Cardiac muscle cell (in vitro differentiated cells and primary cell): ENCODE measurements around the gene ATP11B. TPM values are rescaled to one million over a fixed set of nuclear protein-coding genes. Genes with fewer than 3 reads are reported as not detected.

Source experiments
- DNase-seq, 2 donors: peaks; one replicate each; pipeline versions ENCODE4 v3.0.0 to v3.0.0-alpha.2; 2010 to 2017; ENCODE audit warnings: low read depth in 1 of 2, low spot score in 1 of 2
- H3K27ac ChIP-seq: fragments of 200-600 bp; sonication (generic); 2 replicates; pipeline ENCODE4 v1.5.1; 2016
- H3K27me3 ChIP-seq: fragments of 200-600 bp; sonication (generic); 2 replicates; pipeline ENCODE4 v1.6.0; 2016; ENCODE audit warnings: control low read depth
- H3K36me3 ChIP-seq: fragments of 200-600 bp; sonication (generic); 2 replicates; pipeline ENCODE4 v1.5.1; 2016; ENCODE audit warnings: control low read depth
- H3K4me1 ChIP-seq: fragments of 200-600 bp; sonication (generic); 2 replicates; pipeline ENCODE4 v1.8.1; 2017; ENCODE audit warnings: low read depth, mild to moderate bottlenecking, mixed run types
- H3K4me3 ChIP-seq: fragments of 200-600 bp; sonication (generic); 2 replicates; pipeline ENCODE4 v1.5.1; 2016; ENCODE audit warnings: mild to moderate bottlenecking
- H3K9me3 ChIP-seq: fragments of 200-600 bp; sonication (generic); 2 replicates; pipeline ENCODE4 v1.5.1; 2017; ENCODE audit warnings: low read depth, mild to moderate bottlenecking, control low read depth
- polyA plus RNA-seq: library from polyadenylated mRNA; unstranded; fragments of >200 nt; fragmentation: Nextera tagmentation; extraction: Ambion mirVana; gene quantifications from 2 replicates; pipeline ENCODE4 v1.2.1, GENCODE V29; 2016
- total RNA-seq: library from RNA; depleted of rRNA; stranded (reverse); fragments of >200 nt; gene quantifications from 2 replicates; pipeline ENCODE4 v1.2.3, GENCODE V29; 2016
- TF ChIP-seq, protein P1 (sequence below): IDR thresholded peaks from 2 replicates; pipeline ENCODE4 v1.5.1; 2012; ENCODE audit warnings: low read depth, mild to moderate bottlenecking, low read length

Gene ATP11B
- total and polyA plus RNA-seq, 2 experiments from 2014 or later = 11.9 to 79.0 TPM

DNA sequence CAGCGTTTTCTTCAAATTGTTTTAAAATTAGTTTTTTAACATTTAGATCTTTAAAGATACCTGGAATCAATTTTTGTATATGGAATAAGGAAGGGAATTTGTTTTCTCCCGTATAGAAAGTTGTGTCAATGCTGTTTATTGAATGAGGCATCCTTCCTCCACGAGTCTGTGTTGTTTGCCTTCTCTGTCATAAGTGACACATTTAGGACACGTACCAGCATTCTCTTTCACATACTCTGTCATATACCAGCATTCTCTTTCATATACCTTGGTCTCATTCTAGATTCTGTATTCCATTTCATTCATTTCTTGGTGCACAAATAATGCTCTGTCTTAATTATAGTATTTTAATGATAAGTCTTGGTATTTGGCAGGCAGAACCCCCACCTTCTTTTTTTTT is 10.3 kb downstream of the ATP11B start:
- TF ChIP-seq, protein P1, sequence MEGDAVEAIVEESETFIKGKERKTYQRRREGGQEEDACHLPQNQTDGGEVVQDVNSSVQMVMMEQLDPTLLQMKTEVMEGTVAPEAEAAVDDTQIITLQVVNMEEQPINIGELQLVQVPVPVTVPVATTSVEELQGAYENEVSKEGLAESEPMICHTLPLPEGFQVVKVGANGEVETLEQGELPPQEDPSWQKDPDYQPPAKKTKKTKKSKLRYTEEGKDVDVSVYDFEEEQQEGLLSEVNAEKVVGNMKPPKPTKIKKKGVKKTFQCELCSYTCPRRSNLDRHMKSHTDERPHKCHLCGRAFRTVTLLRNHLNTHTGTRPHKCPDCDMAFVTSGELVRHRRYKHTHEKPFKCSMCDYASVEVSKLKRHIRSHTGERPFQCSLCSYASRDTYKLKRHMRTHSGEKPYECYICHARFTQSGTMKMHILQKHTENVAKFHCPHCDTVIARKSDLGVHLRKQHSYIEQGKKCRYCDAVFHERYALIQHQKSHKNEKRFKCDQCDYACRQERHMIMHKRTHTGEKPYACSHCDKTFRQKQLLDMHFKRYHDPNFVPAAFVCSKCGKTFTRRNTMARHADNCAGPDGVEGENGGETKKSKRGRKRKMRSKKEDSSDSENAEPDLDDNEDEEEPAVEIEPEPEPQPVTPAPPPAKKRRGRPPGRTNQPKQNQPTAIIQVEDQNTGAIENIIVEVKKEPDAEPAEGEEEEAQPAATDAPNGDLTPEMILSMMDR = no peak
- Histone ChIP-seq H3K4me1 (peaks cover 20% of the 10 kb centered on the region), H3K36me3 (no peaks in the 10 kb centered on the region), H3K9me3 (no peaks in the 10 kb centered on the region), H3K4me3 (no peak overlapping the region), H3K27me3 (no peaks in the 10 kb centered on the region), H3K27ac (no peak overlapping the region)
- DNase-seq = no peak

DNA sequence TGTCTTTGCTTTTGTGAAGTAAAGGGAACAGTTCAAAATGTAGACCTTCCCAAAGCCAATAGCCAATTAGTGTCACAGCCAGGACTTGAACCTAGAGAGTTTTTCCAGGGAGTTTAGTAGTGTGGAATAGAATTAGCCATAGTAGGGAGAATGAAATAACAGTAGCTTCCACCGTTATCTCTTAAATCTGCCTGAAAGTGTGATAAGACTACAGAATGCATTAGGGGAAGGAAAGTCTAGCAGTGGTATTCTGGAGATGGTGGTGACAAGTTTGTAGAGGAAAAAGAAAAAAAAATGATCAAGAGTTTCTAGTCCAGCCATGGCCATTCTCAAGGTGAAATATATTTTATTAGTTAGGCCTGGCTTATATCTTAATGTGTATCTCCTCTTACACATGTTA is 13.8 kb downstream of the ATP11B start:
- Histone ChIP-seq H3K9me3 (no peaks in the 10 kb centered on the region), H3K4me3 (no peak overlapping the region), H3K27me3 (no peaks in the 10 kb centered on the region), H3K4me1 (peaks cover 20% of the 10 kb centered on the region), H3K27ac (no peak overlapping the region), H3K36me3 (no peaks in the 10 kb centered on the region)
- TF ChIP-seq, protein P1 = no peak
- DNase-seq = no peak

DNA sequence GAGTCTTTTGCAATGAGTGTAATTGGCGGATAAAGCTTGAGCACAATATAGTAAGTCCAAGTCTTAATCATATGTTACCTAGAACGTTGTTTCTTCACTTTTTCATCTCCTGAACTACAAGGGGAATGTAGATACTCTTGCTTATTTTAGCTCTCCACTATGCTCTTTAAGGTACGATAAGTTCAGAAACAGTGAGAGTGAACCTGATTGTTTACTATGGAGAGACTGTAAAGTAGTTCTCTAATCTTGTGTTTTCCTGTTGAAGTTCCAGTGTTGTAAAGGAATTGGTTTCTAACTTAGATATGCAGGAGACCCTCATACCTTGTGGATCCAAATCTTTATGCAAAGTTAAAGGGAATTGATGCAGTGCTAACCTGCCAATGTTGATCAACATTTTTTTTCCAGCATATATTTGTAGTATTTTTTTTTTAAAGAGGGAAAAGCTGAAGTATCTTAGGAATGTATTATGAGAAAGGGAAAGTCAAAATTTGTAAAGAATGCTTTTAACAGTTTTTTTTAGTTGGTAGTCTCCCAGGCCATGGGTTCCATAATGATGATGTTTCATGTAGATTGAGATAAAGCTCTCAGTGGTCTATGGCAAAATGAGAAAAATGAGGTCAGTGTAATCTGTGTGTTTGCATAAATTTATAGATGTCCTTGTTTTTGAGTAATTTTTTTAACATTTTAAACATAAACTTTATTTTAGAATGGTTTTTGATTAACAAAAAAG is 14.9 kb downstream of the ATP11B start:
- H3K36me3 ChIP-seq = no peaks in the 10 kb centered on the region
- no peaks in the 10 kb centered on the region for H3K9me3 ChIP-seq
- no peak overlapping the region for H3K27ac ChIP-seq

DNA sequence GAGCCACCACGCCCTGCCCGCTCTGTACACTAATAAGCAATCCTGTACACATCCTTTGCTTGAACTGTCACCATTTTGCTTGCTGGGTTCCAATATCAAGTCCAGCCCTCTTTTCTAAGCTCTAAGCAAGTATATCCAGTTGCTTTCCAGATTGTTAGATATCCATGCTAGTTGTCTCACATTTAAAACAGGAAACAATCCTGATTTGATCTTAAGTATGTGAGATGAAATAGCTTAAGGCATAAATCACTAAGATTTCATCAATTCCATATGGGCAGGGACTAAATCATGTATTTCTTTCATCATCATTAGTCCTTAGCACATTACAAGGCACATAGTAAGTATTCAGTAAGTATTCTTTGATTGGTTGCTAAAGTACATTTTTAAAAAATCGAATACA is 16.2 kb downstream of the ATP11B start:
- TF ChIP-seq, protein P1 = no peak
- no peak for DNase-seq
- H3K9me3 ChIP-seq = no peaks in the 10 kb centered on the region

More for the DNA sequence above, 14.9 kb downstream of the ATP11B start:
- TF ChIP-seq, protein P1 = no peak
- no peaks in the 10 kb centered on the region for H3K27me3 ChIP-seq
- peaks cover 20% of the 10 kb centered on the region for H3K4me1 ChIP-seq
- peak in 1 of 2 donors; percentile 17 for DNase-seq
- no peak overlapping the region for H3K4me3 ChIP-seq

DNA sequence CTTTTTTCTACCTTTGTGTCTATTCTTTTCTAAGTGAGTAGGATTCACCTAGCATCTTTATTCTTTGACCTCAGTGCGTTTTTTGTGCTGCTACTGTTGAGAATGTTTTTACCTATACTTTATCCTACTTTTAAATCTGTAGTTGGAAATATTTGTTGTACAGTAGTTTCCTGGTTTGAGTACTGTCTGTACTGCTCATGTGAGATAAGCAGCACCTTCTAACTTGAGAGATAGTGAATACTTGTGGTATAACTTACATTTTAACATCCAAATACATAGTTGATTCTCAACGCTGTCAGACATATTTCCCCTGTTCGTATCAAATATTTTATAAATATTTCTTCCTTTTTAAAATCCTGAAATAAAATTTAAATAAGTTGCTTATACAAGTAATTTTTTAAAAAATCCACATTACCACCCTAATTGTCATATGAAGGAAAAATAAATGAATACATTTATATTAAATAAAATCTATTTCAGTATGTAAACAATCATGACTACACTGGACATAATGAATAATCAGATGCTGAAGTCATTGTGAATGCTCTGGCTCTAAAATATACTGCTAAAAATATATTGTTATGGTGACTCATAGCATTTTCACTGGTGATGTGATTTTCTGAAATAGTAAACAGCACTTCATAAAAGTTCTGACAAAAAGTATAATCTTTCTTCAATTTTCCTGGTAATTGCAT is 17.4 kb downstream of the ATP11B start:
- H3K27ac ChIP-seq = no peak overlapping the region
- DNase-seq = no peak
- H3K36me3 ChIP-seq = no peaks in the 10 kb centered on the region
- H3K27me3 ChIP-seq = no peaks in the 10 kb centered on the region
- H3K9me3 ChIP-seq = no peaks in the 10 kb centered on the region
- H3K4me3 ChIP-seq = no peak overlapping the region
- TF ChIP-seq, protein P1 = no peak
- H3K4me1 ChIP-seq = peaks cover 20% of the 10 kb centered on the region

More for the DNA sequence above, 16.2 kb downstream of the ATP11B start:
- Histone ChIP-seq H3K4me1 (peaks cover 20% of the 10 kb centered on the region), H3K4me3 (no peak overlapping the region), H3K27ac (no peak overlapping the region), H3K36me3 (no peaks in the 10 kb centered on the region), H3K27me3 (no peaks in the 10 kb centered on the region)
